Omental fat pad (tissue), 4 donors: Measurements from ENCODE around the gene CNNM2. TPM values are rescaled to one million over a fixed set of nuclear protein-coding genes. Genes with fewer than 3 reads are reported as not detected.
"Not testable (repeated sequence)": the region's sequence is repeated elsewhere in the genome, so short reads cannot be mapped to it uniquely, and the experiment has no call there.

Source experiments
- ATAC-seq: fragments of 150-250 bp; one replicate; pipeline ENCODE4 v1.9.1; 2016; ENCODE audit warnings: mild to moderate bottlenecking, moderate library complexity; ENCODE audit not compliant: low FRiP score
- DNase-seq: peaks from one replicate; pipeline ENCODE4 v3.0.0-alpha.2; 2019; ENCODE audit warnings: low spot score
- CTCF ChIP-seq, 3 donors: fragments of 450-650 bp; IDR thresholded peaks; one replicate each; pipeline ENCODE4 v1.5.1; 2016 to 2017; ENCODE audit warnings: antibody characterized with exemption in 3 of 3, mild to moderate bottlenecking in 3 of 3, moderate library complexity in 2 of 3
- total RNA-seq, 4 donors: library from RNA; depleted of rRNA; stranded (reverse); fragments of >200 nt; gene quantifications; one replicate each; pipeline ENCODE4 v1.1.0, GENCODE V29; 2016

CNNM2 gene
- total RNA-seq, 4 donors from 2014 or later: 2.3 to 9.8 (median 3.2) TPM

- no peak for TF ChIP-seq CTCF (IDR thresholded peaks at IDR 0.05)
- no peak for ATAC-seq
- DNase-seq: no peak
Observed at GRCh38 chr10:102949916-102950315, 31.8 kb downstream of the CNNM2 start.

- no peak for TF ChIP-seq CTCF (IDR thresholded peaks at IDR 0.05)
- DNase-seq (no peak), ATAC-seq (no peak)
Observed at GRCh38 chr10:102951316-102951715, 33.2 kb downstream of the CNNM2 start.

- ATAC-seq: no peak
- no peak for DNase-seq
- no peak for TF ChIP-seq CTCF (IDR thresholded peaks at IDR 0.05)
Observed at GRCh38 chr10:102959360-102959759, 41.3 kb downstream of the CNNM2 start.

GRCh38 chr10:102960157-102960556 is 42.1 kb downstream of the CNNM2 start:
- no peak for TF ChIP-seq CTCF (IDR thresholded peaks at IDR 0.05)
- DNase-seq: no peak
- ATAC-seq: no peak

- ATAC-seq (no peak), DNase-seq (no peak)
- no peak for TF ChIP-seq CTCF (IDR thresholded peaks at IDR 0.05)
Observed at GRCh38 chr10:102962267-102962666, 44.2 kb downstream of the CNNM2 start.

GRCh38 chr10:102962951-102963755 is 45.1 kb downstream of the CNNM2 start:
- ATAC-seq (no peak), DNase-seq (no peak)
- TF ChIP-seq CTCF (IDR thresholded peaks at IDR 0.05): no peak

GRCh38 chr10:102963756-102964025 is 45.6 kb downstream of the CNNM2 start:
- TF ChIP-seq CTCF (IDR thresholded peaks at IDR 0.05): no peak
- no peak for DNase-seq
- no peak for ATAC-seq

- DNase-seq, ATAC-seq: not testable (repeated sequence)
Observed at GRCh38 chr10:102964064-102964463, 46.0 kb downstream of the CNNM2 start.
